HepG2 (cell line): ENCODE data around the gene NUP93. TPM values are rescaled to one million over a fixed set of nuclear protein-coding genes. Genes with fewer than 3 reads are reported as not detected.

Source experiments
- AKAP8 ChIP-seq: sonication (generic); formaldehyde crosslinking; IDR thresholded peaks from 2 replicates; pipeline ENCODE4 v1.5.1; 2020; ENCODE audit warnings: mild to moderate bottlenecking, missing genetic modification reagents
- HES4 ChIP-seq: sonication (generic); formaldehyde crosslinking; IDR thresholded peaks from 2 replicates; pipeline ENCODE4 v1.9.0; 2021; ENCODE audit warnings: mild to moderate bottlenecking, missing genetic modification reagents, borderline replicate concordance
- HNRNPK ChIP-seq: fragments of 200-400 bp; formaldehyde crosslinking; IDR thresholded peaks from 2 replicates; pipeline ENCODE4 v1.6.1; 2018; ENCODE audit warnings: low read length, low read depth, moderate library complexity, mild to moderate bottlenecking; ENCODE audit not compliant: poor library complexity, severe bottlenecking
- MIER3 ChIP-seq: IDR thresholded peaks from 2 replicates; pipeline ENCODE4 v1.6.1; 2016; ENCODE audit warnings: missing compliant biosample characterization, borderline replicate concordance
- MLLT10 ChIP-seq: sonication (generic); formaldehyde crosslinking; IDR thresholded peaks from 2 replicates; pipeline ENCODE4 v1.4.0; 2020; ENCODE audit warnings: missing genetic modification reagents
- NFE2L2 ChIP-seq: fragments of 150-350 bp; IDR thresholded peaks from 2 replicates; pipeline ENCODE4 v1.6.1; 2014; ENCODE audit warnings: low read length
- RFX5 ChIP-seq: IDR thresholded peaks from 2 replicates; pipeline ENCODE4 v1.6.1; 2011; ENCODE audit warnings: low read depth, low read length, improper control_type of control experiment
- THAP7 ChIP-seq: sonication (generic); formaldehyde crosslinking; IDR thresholded peaks from 2 replicates; pipeline ENCODE4 v1.8.1; 2023; ENCODE audit warnings: mild to moderate bottlenecking, missing genetic modification reagents
- ZNF124 ChIP-seq: sonication (generic); formaldehyde crosslinking; IDR thresholded peaks from 2 replicates; pipeline ENCODE4 v1.4.0; 2020; ENCODE audit warnings: missing genetic modification reagents
- ZNF20 ChIP-seq: sonication (generic); formaldehyde crosslinking; IDR thresholded peaks from 2 replicates; pipeline ENCODE4 v1.4.0; 2020; ENCODE audit warnings: mild to moderate bottlenecking, moderate library complexity, missing genetic modification reagents
- ZNF430 ChIP-seq: sonication (generic); formaldehyde crosslinking; IDR thresholded peaks from 2 replicates; pipeline ENCODE4 v1.9.0; 2021; ENCODE audit warnings: mild to moderate bottlenecking, missing genetic modification reagents
- ZNF556 ChIP-seq: sonication (generic); formaldehyde crosslinking; IDR thresholded peaks from 2 replicates; pipeline ENCODE4 v1.4.0; 2020; ENCODE audit warnings: mild to moderate bottlenecking, missing genetic modification reagents, borderline replicate concordance
- ZNF609 ChIP-seq: sonication (generic); formaldehyde crosslinking; IDR thresholded peaks from 2 replicates; pipeline ENCODE4 v1.4.0; 2020; ENCODE audit warnings: mild to moderate bottlenecking, missing genetic modification reagents, borderline replicate concordance
- ZNF639 ChIP-seq: conservative IDR thresholded peaks from 2 replicates; pipeline ENCODE4 v1.6.1; 2018; ENCODE audit warnings: missing genetic modification reagents
- polyA plus RNA-seq, 8 experiments: library from polyadenylated mRNA; depleted of rRNA in 3 of 8; stranded (reverse) in 7 of 8; unstranded in 1 of 8; fragments of >200 nt; fragmentation: Illumina TruSeq in 4 of 8; extraction: Trizol in 4 of 8; gene quantifications; 2 replicates each; pipeline versions ENCODE4 v1.2.1 to v1.2.3, GENCODE V29; 2011 to 2016; ENCODE audit warnings: low read depth in 4 of 8, missing spikeins in 1 of 8, mixed read lengths in 1 of 8; ENCODE audit not compliant: insufficient read depth in 1 of 8
- total RNA-seq, 5 experiments: library from RNA; depleted of rRNA; stranded (reverse); fragments of >200 nt; fragmentation: Illumina TruSeq; extraction: Trizol; gene quantifications; 2 replicates each; pipeline ENCODE4 v1.2.3, GENCODE V29; 2016; ENCODE audit warnings: low read depth in 1 of 5
- TF ChIP-seq, protein P1 (sequence below): sonication (generic); formaldehyde crosslinking; IDR thresholded peaks from 2 replicates; pipeline ENCODE4 v1.4.0; 2020; ENCODE audit warnings: missing genetic modification reagents
- TF ChIP-seq, protein P2 (sequence below): IDR thresholded peaks from 2 replicates; pipeline ENCODE4 v1.6.1; 2016; ENCODE audit warnings: missing compliant biosample characterization, missing genetic modification reagents, borderline replicate concordance
- TF ChIP-seq, protein P3 (sequence below): sonication (generic); formaldehyde crosslinking; conservative IDR thresholded peaks from 2 replicates; pipeline ENCODE4 v1.8.0; 2022; ENCODE audit warnings: low read depth, missing genetic modification reagents

Gene NUP93
- total and polyA plus RNA-seq, 2 of the 13 experiments (the other 11 are each of a cell fraction or from before 2014, with no cell fraction given): 58.5 to 140 TPM

GRCh38 chr16:56744996-56745640, 15.2 kb downstream of the NUP93 start (continued):
- no peak for TF ChIP-seq MLLT10 (CRISPR knock-in tag)
- no peak for TF ChIP-seq THAP7 (CRISPR knock-in tag)
- TF ChIP-seq RFX5: peak; percentile 60; the same call in 1 of the 2 replicates
- TF ChIP-seq ZNF20 (CRISPR knock-in tag): no peak
- TF ChIP-seq ZNF430 (CRISPR knock-in tag): no peak
- TF ChIP-seq, protein P1, sequence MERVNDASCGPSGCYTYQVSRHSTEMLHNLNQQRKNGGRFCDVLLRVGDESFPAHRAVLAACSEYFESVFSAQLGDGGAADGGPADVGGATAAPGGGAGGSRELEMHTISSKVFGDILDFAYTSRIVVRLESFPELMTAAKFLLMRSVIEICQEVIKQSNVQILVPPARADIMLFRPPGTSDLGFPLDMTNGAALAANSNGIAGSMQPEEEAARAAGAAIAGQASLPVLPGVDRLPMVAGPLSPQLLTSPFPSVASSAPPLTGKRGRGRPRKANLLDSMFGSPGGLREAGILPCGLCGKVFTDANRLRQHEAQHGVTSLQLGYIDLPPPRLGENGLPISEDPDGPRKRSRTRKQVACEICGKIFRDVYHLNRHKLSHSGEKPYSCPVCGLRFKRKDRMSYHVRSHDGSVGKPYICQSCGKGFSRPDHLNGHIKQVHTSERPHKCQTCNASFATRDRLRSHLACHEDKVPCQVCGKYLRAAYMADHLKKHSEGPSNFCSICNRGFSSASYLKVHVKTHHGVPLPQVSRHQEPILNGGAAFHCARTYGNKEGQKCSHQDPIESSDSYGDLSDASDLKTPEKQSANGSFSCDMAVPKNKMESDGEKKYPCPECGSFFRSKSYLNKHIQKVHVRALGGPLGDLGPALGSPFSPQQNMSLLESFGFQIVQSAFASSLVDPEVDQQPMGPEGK (CRISPR knock-in tag): peak; percentile 75
- no peak for TF ChIP-seq HES4
- TF ChIP-seq ZNF556: peak; percentile 32; the same call in 1 of the 2 replicates
- TF ChIP-seq, protein P2, sequence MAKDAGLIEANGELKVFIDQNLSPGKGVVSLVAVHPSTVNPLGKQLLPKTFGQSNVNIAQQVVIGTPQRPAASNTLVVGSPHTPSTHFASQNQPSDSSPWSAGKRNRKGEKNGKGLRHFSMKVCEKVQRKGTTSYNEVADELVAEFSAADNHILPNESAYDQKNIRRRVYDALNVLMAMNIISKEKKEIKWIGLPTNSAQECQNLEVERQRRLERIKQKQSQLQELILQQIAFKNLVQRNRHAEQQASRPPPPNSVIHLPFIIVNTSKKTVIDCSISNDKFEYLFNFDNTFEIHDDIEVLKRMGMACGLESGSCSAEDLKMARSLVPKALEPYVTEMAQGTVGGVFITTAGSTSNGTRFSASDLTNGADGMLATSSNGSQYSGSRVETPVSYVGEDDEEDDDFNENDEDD (CRISPR knock-in tag): no peak
- TF ChIP-seq ZNF124 (CRISPR knock-in tag): no peak
- no peak for TF ChIP-seq NFE2L2
- TF ChIP-seq HNRNPK: no peak
- TF ChIP-seq ZNF609 (CRISPR knock-in tag): peak; percentile 14; the same call in 1 of the 2 replicates
- no peak for TF ChIP-seq ZNF639
- TF ChIP-seq, protein P3, sequence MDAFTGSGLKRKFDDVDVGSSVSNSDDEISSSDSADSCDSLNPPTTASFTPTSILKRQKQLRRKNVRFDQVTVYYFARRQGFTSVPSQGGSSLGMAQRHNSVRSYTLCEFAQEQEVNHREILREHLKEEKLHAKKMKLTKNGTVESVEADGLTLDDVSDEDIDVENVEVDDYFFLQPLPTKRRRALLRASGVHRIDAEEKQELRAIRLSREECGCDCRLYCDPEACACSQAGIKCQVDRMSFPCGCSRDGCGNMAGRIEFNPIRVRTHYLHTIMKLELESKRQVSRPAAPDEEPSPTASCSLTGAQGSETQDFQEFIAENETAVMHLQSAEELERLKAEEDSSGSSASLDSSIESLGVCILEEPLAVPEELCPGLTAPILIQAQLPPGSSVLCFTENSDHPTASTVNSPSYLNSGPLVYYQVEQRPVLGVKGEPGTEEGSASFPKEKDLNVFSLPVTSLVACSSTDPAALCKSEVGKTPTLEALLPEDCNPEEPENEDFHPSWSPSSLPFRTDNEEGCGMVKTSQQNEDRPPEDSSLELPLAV (CRISPR knock-in tag): no peak
- TF ChIP-seq AKAP8 (CRISPR knock-in tag): no peak
- peak; percentile 42; the same call in 1 of the 2 replicates for TF ChIP-seq MIER3 (CRISPR knock-in tag)
